ENCODE measurements around the gene NT5M. TPM values are rescaled to one million over a fixed set of nuclear protein-coding genes. Genes with fewer than 3 reads are reported as not detected.
"Not testable (repeated sequence)": the region's sequence is repeated elsewhere in the genome, so short reads cannot be mapped to it uniquely, and the experiment has no call there.

The NT5M gene
- 0.91 and 2.5 TPM in 2 replicates for total RNA-seq (2014; rRNA removed; shearing (Covaris generic); ENCODE audit: low replicate concordance)

DNA sequence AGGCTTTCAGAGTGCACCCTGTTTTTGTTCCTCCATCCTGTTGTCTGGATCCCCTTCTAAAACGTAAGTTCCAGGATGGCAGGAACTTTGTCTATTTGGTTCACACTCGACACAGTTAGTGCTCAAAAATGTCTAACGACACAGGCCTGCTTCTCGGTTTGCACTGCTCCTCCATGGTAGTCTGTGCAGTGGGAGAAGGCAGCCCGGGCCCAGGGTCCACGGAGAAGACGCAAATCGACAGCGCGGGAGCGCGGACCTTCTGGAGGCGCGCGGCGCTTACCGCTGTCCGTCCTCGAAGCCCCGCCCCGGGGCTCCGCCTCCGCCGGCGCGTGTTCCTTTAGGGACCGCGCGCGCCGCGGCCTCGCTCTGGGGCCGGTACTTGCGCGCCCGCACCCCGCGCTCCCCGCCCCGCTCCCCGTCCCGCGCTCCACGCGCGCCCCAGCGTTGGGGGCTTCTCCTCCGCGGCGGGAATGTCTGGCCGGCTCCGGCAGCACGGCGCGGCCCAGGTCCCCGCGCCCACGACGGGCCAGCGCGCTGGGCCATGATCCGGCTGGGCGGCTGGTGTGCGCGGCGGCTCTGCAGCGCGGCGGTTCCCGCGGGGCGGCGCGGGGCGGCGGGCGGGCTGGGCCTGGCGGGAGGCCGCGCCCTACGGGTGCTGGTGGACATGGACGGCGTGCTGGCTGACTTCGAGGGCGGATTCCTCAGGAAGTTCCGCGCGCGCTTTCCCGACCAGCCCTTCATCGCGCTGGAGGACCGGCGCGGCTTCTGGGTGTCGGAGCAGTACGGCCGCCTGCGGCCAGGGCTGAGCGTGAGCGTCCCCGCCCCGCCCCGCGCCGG, at the start of gene NT5M:
TSS of gene NT5M (plus strand) at position 364 of the 837 bp plus-strand sequence. CDS start at position 542, 178 bp downstream.
- Histone ChIP-seq H3K4me3 (peak within 1 kb of the TSS; percentile 57), H3K27me3 (no peaks in the 10 kb centered on the region), H3K36me3 (no peaks in the 10 kb centered on the region), H3K9me3 (no peaks in the 10 kb centered on the region)
- DNase-seq, result peak; percentile 80

DNA sequence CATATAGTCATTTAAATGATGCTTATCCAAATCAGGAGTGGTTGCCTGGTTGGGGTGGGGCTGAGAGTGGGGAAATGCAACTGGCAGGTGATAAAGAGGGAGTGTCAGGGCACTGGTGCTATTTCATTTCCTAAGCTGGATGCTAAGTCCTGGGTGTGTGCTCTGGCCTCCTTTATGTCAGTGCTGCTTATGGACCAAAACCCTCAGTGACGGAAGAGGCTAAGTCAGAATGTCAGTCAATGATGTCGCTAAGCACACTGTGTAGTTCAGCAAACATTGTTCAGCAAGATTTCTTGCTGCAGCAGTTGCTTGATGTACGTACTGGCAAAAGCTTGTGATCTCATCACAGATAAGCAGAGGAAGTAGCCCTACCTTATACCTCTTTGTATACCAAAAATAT, 49.8 kb upstream of the NT5M start:
- Histone ChIP-seq H3K27me3 (no peaks in the 10 kb centered on the region), H3K9me3 (no peaks in the 10 kb centered on the region), H3K4me3 (no peak overlapping the region), H3K36me3 (peaks cover 29% of the 10 kb centered on the region)
- no peak for DNase-seq

DNA sequence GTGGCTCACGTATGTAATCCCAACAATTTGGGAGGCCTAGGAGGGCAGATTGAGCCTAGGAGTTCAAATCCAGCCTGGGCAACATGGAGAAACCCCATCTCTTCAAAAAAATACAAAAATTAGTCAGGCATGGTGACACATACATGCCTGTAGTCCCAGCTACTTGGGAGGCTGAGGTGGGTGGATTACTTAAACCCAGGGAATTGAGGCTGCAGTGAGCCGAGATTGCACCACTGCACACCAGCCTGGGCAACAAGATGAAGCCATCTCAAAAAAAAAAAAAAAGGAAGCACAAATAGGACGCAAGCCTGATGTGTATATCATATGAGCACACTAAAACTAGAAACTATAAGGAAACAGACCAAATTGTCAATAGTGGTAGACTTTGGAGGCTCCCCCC, 49.1 kb upstream of the NT5M start:
- Histone ChIP-seq H3K4me3 (no peak overlapping the region), H3K36me3 (peaks cover 29% of the 10 kb centered on the region), H3K9me3 (no peaks in the 10 kb centered on the region), H3K27me3 (no peaks in the 10 kb centered on the region)
- DNase-seq, result no peak

DNA sequence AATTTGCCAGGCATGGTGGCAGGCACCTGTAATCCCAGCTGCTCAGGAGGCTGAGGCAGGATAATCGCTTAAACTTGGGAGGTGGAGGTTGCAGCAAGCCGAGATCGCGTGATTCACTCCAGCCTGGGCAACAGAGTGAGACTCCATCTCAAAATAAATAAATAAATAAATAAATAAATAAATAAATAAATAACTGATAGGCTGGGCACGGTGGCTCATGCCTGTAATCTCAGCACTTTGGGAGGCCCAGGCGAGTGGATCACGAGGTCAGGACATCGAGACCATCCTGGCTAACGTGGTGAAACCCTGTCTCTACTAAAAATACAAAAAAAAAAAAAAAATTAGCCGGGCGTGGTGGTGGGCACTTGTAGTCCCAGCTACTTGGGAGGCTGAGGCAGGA, 47.5 kb upstream of the NT5M start:
- not testable (repeated sequence) for H3K4me3 ChIP-seq, H3K27me3 ChIP-seq, DNase-seq, H3K9me3 ChIP-seq
- peaks cover 29% of the 10 kb centered on the region for H3K36me3 ChIP-seq

DNA sequence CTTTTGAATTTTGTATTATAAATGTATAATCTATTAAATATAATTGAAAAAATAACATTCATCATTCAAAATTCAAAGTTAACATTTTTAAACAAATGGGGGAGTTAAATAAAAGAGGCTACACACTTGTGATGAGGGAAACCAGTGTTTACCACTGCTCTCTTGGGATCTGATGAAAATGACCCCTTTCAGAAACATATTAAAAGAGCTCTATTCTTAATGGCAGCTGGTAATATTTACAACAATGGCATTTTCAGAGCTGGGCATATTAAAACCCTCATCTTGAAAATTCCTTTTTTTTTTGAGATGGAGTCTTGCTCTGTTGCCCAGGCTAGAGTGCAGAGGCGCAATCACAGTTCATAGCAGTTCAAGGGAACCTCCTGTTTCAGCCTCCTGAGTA, 46.9 kb upstream of the NT5M start:
- no peaks in the 10 kb centered on the region for H3K9me3 ChIP-seq
- no peak overlapping the region for H3K4me3 ChIP-seq
- no peak for DNase-seq
- H3K36me3 ChIP-seq, result peaks cover 30% of the 10 kb centered on the region
- H3K27me3 ChIP-seq, result no peaks in the 10 kb centered on the region

DNA sequence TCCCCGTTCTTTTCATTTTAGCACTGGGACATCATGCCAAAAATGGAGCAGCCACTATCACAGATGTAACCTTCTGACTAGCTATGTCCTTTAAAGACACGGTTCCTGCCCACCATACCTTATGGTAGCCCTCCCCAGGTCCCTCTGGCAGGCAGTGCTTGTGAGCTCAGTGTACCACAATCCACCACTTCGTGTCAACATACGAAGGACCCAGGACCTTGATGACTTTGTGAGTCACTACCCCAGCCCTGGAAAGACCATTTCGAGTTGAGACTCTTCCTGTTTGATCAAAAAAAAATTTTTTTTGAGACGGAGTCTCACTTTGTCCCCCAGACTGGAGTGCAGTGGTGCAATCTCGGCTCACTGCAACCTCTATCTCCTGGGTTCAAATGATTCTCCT, 45.2 kb upstream of the NT5M start:
- no peak for DNase-seq
- Histone ChIP-seq H3K4me3 (no peak overlapping the region), H3K27me3 (no peaks in the 10 kb centered on the region), H3K9me3 (no peaks in the 10 kb centered on the region), H3K36me3 (peaks cover 27% of the 10 kb centered on the region)

- Histone ChIP-seq H3K4me3 (no peak overlapping the region), H3K27me3 (no peaks in the 10 kb centered on the region), H3K9me3 (no peaks in the 10 kb centered on the region), H3K36me3 (peaks cover 25% of the 10 kb centered on the region)
- DNase-seq, result no peak
Observed at GRCh38 chr17:17258998-17259397, 44.2 kb upstream of the NT5M start.

GRCh38 chr17:17264430-17264829, 38.7 kb upstream of the NT5M start:
- Histone ChIP-seq H3K4me3 (no peak overlapping the region), H3K9me3 (no peaks in the 10 kb centered on the region), H3K27me3 (no peaks in the 10 kb centered on the region), H3K36me3 (peaks cover 41% of the 10 kb centered on the region)
- DNase-seq, result no peak

- no peaks in the 10 kb centered on the region for H3K27me3 ChIP-seq
- H3K36me3 ChIP-seq, result peaks cover 39% of the 10 kb centered on the region
- DNase-seq, result peak; percentile 3
- no peak overlapping the region for H3K4me3 ChIP-seq
- no peaks in the 10 kb centered on the region for H3K9me3 ChIP-seq
Observed at GRCh38 chr17:17269926-17270773, 33.0 kb upstream of the NT5M start.

DNA sequence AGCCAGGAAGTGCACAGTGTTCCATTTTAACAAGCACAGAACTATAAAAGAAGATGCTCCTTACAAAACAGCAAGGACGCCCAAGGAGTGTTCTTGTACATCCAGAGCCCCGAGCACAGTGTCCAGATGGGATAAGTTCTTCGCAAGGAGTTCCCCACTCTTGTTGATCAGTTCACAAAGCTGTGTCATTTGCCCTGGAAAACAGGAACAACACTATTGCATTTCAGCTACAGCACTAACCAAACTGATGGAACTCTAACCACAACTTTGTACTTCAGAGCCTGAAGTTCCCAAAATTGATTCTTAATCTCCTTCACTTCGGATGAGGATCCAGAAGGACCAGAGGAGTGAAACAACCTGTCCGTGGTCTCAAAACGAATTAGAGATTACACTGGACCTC, 27.2 kb upstream of the NT5M start:
- Histone ChIP-seq H3K4me3 (no peak overlapping the region), H3K9me3 (no peaks in the 10 kb centered on the region), H3K27me3 (no peaks in the 10 kb centered on the region), H3K36me3 (peaks cover 13% of the 10 kb centered on the region)
- DNase-seq, result no peak

- H3K27me3 ChIP-seq, DNase-seq, H3K4me3 ChIP-seq, H3K9me3 ChIP-seq: not testable (repeated sequence)
- peaks cover 12% of the 10 kb centered on the region for H3K36me3 ChIP-seq
Observed at GRCh38 chr17:17277431-17277830, 25.7 kb upstream of the NT5M start.

DNA sequence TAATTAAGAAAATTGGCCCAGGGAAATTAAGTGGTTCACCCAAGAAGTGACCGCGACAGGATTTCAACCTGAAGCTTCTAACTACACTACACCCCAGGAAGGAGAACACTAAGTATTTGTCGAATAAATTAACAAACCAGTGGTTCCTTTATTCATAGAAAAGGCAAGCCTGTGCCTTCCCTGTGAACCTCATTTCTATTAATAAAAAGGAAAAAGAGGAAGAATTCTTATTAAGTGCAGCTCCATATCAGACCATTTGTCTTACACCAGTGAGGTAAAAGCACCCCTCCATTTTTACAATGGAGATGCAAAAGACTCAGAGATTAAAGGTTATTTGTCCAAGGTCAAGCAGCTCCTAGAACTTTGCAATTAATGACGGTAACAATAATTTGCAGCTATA, 23.9 kb upstream of the NT5M start:
- no peaks in the 10 kb centered on the region for H3K9me3 ChIP-seq
- H3K27me3 ChIP-seq, result no peaks in the 10 kb centered on the region
- no peak for DNase-seq
- peak overlapping the region; percentile 90 for H3K4me3 ChIP-seq
- H3K36me3 ChIP-seq, result peaks cover 6% of the 10 kb centered on the region

DNA sequence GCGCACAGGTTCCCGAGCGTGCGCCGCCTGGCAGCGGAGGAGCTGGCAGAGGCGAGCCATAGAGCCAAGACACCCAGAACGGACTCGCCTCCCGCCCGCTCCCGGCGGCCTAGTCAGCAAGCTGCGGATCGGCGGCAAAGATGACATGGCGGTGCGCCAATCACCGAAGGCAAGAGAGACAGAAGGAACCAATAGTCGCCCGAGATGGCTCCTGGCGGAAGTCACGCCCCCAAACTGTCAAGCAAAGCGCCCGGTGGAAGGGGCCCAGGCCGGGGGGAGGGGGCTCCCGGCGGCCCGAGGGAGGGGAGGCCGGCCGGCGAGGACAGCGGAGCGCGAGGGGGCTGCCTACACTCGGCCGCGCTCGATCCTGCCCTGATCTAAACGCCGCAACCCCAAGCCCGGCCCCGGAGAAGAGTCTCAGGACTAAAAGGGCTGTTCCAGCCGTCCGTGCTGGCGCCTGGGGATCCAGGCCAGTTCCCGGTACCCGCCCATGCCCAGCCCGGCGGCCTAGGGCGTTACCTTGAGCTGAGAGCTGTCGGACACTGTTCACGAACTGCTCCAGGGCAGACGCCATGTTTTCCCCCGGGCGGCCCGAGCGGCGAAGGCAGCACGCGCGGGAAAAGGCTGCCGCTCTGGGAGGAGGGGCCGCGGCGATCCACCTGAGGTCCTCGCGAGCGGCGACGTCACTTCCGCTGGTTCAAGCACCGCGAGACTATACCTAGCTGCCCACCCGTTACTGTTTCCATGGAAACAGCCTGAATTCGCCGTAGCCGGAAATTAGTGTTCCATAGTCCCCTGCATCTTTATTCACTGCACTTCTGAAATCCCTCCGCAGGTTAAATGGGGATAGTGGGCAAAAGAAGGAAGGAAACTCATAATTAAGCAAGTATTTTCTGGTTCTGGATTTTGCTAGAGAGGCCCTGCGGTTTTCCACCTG, 22.3 kb upstream of the NT5M start, which contains the start of gene COPS3:
TSS of gene COPS3 (minus strand) at position 634 of the 937 bp plus-strand sequence. CDS start at position 574, 60 bp downstream.
- Histone ChIP-seq H3K36me3 (no peaks in the 10 kb centered on the region; the same call in 1 of the 2 replicates), H3K27me3 (no peaks in the 10 kb centered on the region), H3K9me3 (no peaks in the 10 kb centered on the region), H3K4me3 (peak within 1 kb of the TSS; percentile 90)
- peak; percentile 95 for DNase-seq

- DNase-seq, result no peak
- Histone ChIP-seq H3K27me3 (no peaks in the 10 kb centered on the region), H3K9me3 (no peaks in the 10 kb centered on the region), H3K4me3 (no peak overlapping the region), H3K36me3 (no peaks in the 10 kb centered on the region)
Observed at GRCh38 chr17:17285951-17286350, 17.2 kb upstream of the NT5M start.

DNA sequence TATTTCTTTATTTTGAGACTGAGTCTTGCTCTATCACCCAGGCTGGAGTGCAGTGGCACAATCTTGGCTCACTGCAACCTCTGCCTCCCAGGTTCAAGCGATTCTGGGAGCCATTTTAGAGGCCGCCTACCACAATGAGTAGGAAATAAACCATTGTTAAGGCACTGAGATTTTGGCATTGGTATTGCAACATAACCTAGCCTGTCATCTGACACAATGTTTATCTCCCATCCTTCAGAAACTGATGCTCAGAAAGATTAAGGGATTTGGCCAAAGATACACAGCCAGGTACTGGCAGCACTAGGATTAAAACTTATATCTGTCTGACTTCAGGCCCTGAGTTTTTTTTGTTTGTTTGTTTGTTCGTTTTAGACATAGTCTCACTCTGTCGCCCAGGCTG, 14.1 kb upstream of the NT5M start:
- H3K27me3 ChIP-seq, result no peaks in the 10 kb centered on the region
- no peak overlapping the region for H3K4me3 ChIP-seq
- no peak for DNase-seq
- H3K9me3 ChIP-seq, result no peaks in the 10 kb centered on the region
- H3K36me3 ChIP-seq, result no peaks in the 10 kb centered on the region

DNA sequence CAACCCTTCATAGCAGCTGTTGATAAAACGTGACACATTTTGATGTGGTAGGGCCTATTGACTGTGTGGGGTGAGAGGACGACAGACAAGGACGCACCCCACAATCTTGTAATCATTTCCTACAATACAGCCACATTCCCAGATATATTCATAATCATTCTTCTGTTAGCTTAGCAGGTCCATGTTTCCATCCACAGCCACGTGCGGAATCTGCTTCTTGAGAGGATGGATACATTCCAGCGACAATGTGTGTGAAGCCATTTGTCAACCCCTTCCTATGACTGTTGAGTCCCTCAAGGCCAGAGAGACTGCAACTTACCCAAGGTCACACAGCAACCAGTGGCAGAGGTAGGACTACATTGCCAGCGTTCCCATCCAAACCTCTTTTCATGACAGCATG, 13.5 kb upstream of the NT5M start:
- DNase-seq, result no peak
- no peaks in the 10 kb centered on the region for H3K27me3 ChIP-seq
- no peak overlapping the region for H3K4me3 ChIP-seq
- no peaks in the 10 kb centered on the region for H3K36me3 ChIP-seq
- no peaks in the 10 kb centered on the region for H3K9me3 ChIP-seq

Data from MG63 (cell line).